NK-92 treated with Interleukin-12 subunit alpha and Interleukin-12 subunit beta, amount 100 ng/mL, for 24 hours (cell line): Measurements from ENCODE around the gene NDUFS6.

Experiments
- DNase-seq: peaks from one replicate; lab custom pipeline; 2025; lab: John Stamatoyannopoulos, UW

Gene NDUFS6

DNA sequence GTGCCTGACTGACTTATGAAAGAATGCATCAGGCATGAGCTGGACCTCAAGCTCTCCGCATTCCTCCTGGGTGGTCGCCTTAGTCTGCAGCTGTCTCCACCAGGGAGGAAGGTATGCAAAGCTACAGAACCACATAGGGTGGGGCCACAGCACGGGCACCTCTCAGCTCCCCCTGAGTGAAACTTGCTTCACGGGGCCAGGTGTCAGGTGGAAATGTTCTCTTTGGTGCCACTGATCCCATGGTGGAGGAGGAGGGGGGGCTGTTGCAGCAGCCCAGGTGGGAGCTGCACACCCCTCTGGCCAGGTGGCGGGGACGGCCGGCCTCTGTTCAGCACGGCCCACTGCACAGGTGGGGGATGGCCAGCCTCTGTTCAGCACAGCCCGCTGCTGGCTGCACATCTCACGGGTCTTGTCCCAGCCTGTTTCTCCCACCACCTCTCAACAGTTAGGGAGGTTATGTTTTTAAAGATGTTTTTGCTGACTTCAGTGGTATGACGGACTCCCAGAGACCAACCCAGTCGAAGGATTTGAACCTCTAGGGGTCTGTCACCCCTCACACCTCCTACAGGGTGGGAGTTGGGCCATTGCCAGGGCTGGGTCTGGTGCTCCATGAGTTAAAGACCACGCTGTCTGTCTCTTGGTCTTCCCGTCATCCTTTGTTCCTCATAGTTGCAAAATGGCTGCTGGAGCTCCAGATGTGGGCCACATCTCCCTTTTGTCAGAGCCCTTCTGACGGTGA is 35.9 kb upstream of the NDUFS6 start:
- DNase-seq: no peak

DNA sequence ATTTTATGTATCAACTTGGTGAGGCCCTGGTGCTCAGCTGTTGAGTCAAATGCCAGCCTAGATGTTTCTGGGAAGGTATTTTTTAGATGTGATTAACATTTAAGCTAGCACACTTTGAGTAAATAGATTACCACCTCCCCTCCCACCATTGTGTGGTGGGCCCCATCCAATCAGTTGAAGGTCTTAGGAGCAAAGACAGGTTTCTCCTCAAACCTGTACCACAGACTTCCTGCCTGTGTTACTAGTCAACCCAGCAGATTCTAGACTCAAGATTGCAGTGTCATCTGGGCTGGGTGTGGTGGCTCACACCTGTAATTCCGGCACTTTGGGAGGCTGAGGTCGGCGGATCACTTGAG is 35.3 kb upstream of the NDUFS6 start:
- no peak for DNase-seq

- DNase-seq: no peak
Measured at GRCh38 chr5:1767524-1768282, 33.5 kb upstream of the NDUFS6 start.

- DNase-seq: no peak
Measured at GRCh38 chr5:1768283-1769000, 32.8 kb upstream of the NDUFS6 start.

DNA sequence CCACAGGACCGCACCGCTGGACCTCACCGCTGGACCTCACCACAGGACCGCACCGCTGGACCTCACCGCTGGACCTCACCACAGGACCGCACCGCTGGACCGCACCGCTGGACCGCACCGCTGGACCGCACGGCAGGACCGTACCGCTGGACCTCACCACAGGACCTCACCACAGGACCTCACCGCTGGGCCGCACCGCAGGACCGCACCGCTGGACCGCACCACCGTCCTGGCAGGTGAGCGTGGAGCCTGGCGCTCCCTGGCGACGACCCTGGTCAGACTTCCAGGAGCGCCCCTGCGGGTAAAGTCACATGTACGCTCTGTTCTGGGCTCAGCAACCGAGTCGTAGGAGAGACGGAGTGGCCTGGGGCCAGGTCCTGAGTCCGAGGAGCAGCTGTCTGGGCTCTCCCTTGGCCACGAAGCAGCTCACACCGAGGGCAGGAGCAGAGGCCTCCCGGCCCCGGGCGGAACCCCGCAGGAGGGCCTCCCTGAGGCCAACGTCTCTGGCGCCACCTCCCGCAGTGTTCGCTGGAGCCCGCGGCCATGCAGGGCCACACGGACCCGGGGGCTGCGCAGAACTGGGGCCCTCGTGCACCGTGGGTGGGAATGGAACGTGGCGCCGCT is 32.1 kb upstream of the NDUFS6 start:
- no peak for DNase-seq

DNA sequence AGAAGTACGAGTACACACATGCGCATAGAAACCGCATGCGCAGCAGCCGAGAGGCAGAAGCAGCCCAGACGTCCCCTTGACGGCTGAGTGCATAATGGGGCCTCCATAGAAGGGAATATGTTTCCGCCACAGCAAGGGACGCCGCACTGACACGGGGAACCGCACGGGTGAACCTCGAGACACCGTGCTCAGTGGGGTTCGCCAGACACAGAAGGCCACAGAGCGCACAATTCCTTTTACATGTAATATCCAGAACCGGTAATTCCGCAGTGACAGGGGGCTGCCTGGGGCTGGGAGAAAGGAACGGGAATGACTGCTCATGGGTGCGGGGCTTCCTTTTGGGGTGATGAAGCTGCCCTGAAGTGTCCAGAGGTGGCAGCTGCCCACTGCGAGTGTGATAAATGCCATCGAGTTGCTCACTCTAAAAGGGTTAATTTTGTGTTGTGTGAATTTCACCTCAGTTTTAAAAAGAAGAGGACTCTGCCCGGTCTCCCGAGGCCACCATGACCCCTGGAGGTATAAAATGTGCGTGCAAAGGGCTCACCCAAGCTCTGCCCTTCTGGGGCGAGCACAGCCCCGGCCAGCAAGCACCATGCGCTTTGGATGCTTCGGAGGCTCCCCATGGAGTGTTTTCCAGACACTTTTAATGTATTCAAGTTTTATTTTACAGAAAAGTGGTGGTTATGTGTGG is 31.3 kb upstream of the NDUFS6 start:
- no peak for DNase-seq

GRCh38 chr5:1770443-1770802 is 30.8 kb upstream of the NDUFS6 start:
- DNase-seq: no peak

DNA sequence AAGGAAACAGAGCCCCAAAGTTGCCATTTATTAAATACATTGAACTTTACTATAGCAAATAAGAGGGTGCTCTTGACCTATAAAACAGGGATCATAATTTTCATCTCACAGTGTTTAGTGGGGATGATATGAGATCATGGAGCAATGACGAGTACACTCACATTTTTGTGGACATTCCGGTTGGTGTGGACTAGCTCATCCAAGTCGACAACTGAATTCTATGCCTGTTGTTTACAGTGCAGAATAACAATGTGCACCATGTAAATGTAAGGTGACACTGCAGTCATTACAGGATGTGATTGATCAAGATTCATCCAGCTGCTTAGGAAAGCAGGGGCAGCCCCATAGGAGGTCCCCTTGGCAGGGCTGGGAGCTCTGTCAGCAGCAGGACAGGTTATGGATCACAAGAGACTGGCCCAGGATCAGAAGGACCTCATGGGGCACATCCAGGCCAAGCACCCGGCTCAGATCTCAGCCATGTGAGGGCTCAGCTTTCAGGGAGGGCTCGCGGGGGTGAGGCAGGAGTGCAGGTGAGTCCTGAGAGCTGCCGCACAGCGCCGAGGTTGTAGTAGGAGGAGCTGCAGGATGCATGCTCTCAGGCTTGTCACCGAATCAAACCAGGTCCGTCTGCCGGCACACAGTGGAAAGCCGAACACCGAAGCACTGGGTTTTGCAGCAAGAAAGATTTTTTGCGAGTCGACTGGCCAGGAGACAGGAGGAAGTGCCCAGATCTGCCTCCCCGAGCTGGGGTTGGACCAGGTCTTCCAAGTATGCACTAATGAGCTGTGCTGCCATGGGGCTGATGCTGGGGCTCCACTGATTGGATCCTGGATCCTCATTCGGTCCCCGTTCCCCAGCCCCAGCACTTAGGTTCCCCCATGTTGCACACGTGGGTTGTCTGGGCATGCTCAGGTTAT is 29.8 kb upstream of the NDUFS6 start:
- no peak for DNase-seq

DNA sequence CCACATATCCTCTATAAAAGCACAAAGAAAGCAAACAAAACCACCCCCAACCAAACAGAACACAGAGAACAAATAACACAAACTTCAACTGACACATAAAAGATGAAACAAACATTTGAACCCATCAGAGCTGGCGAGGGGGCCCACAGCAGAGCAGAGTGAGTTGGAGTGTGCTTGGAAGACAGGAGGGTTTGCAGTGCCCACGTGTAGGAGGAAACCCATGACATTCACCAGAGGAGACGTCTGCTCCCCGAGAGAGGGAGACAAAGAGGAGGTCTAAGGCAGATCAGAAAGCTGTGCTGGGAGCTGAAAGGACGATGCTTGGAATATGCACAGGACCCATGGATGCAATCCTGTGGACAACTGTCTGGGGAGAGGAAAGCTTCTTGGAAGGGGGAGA is 28.6 kb upstream of the NDUFS6 start:
- no peak for DNase-seq

DNA sequence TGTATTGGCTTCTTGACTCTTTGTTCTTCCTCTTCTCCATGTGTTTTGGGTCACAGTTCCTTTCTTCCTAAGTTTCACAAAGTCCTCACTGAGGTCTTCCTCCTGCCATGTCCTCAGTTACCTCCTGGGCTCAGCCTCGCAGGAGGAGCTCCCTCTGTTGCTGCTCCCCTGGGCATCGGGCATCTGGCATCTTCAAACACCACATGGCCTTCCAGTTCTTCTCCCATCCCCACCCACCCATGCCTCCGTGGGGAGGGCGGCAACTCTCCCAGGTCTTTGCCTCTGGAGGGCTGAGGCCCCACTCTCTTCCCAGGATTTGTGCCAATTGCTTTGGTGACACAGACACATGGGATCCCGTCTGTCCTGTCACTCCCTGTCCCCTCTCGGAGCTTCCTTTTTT is 24.4 kb upstream of the NDUFS6 start:
- no peak for DNase-seq

- DNase-seq: no peak
Measured at GRCh38 chr5:1777281-1778137, 23.7 kb upstream of the NDUFS6 start.

DNA sequence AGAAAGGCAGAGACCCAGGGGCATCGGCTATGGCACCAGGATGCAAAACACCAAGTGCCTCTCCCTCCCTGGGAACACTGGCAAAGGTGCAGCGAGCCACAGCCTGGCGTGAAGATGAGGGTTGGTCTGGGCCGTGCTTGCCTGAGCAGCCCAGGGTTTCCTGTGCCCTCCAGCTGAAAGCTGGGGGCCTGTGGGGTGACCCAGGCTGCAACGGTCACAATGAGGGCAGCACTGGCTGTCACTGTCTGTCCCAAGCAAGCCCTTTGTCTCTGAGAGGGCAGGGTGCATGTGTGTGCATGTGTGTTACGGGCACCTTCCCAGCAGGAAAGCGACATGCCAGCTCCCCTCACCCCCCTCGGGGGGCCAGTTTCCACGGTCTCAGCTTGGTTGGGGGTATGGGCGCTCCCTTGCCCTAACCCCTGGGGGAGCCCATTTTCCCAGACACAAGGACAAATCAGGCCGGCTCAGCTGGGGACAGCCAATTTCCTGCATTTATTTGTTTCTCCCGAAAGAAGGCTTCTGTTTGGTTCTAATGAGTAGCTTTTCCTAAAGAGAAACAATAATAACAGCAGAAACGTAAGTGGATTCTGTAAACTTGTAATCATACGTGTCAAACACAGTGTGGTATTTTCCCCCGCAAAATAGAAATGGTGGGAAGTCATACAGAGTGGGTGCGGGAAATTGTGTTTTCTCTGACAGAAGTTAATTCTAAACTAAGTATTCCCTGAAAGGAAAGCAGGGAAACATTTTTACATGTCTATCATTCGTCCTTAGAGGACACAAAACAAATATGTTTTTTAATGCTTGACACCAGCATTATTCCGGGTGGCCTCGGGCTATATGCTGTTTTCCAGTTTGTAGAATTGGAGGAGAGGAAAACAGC is 22.8 kb upstream of the NDUFS6 start:
- DNase-seq: no peak

- no peak for DNase-seq
Measured at GRCh38 chr5:1779021-1779680, 22.1 kb upstream of the NDUFS6 start.

DNA sequence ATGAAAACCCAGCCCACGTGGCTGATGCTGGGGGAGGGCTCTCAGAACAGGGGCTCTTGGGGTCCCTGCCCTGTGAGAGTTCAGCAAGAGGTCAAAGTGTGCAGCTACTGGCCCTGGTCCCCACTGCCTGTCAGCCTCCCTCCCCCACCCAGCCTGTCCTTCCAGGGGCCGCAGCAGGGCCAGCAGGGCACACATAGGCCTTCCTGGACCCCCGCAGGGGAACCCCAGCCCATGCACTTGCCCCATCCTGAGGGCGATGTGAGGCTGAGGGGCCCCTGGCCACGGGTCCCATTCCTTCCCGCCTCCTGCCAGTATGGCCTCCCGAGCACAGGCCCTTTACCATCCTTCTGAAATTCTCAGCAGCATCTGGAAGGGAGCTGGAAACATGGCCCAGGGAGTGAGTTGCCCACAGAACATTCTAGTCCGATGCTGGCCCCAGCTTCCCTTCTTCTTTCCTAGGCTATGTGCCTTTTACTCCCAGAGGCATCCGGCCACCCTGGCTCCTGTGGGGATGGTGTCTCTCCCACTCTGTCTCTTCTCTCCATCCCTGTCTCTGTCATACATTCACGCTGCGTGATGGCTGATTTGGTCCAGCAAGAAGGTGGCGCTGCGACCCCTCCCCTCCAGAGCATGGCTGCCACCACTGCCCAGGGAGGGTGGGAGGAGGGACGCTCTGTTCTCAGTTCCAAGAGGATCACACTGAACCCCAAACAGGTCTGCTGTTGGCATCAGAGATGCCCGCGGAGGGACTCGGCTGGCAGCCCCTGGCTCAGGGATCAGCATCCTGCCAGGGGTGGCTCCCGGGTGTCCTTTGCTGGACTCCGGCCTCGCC is 21.2 kb upstream of the NDUFS6 start:
- DNase-seq: no peak

DNA sequence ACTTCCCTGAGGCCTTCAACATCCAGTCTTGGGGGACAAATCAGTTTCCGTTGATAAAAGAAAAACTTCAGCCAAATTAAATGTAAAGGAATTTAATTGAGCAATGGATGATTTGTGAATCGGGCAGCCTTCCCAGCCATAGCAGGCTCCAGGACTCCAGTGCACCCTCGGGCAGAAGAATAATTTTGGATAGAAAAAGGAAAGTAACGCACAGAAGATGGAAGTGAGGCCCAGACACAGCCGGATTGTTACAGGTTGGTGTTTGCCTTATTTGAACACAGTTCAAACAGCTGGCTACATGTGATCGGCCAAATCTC is 20.6 kb upstream of the NDUFS6 start:
- no peak for DNase-seq

- DNase-seq: no peak
Measured at GRCh38 chr5:1781107-1781506, 20.1 kb upstream of the NDUFS6 start.

DNA sequence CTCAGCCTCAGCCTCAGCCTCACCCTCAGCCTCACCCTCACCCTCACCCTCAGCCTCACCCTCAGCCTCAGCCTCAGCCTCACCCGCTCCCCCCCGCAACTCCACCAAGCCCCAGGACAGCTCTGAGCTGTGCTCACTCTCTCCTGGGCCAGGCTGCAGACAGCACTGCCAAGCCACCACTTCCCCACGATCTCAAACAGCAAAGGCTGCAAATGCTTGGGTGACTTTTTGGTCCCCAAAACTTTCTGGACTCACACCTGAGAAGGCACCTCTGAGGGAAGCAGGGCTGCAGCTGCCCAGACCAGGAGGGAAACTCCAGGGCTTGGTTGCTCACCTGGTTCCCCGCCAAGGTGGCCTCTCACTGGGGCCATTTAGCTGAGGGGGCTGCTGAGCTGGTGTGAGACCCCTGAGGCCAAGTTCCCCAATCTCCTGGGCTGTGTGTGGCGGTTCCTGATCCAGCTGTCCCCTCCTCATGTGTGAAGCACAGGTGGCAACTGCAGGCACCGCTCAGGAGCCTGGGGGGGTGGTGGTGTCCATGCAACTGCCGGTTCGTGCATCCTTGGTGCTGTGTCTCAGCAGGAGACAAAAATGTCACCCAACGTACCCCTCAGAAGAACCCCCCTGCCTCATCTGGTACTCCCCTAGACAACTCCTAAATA is 19.4 kb upstream of the NDUFS6 start:
- DNase-seq: no peak
